HEK293 (cell line): Measurements from ENCODE around the gene DNAH1.

Experiments
- CTCF ChIA-PET: fragments of 350-600 bp; formaldehyde crosslinking; extraction: SDS; loops from one replicate; lab custom pipeline; 2021; ENCODE audit warnings: antibody characterized with exemption; lab: Yijun Ruan, JAX
- POLR2A ChIA-PET: fragments of 300-600 bp; formaldehyde crosslinking; extraction: SDS; loops from one replicate; lab custom pipeline; 2020; ENCODE audit warnings: antibody characterized with exemption, inconsistent platforms; lab: Yijun Ruan, JAX
- H3K27ac ChIP-seq: fragments of 200-500 bp; sonication (Bioruptor generic); 2 replicates; pipeline ENCODE4 v1.5.1; 2014; ENCODE audit warnings: low read depth, low read length, control low read depth, inconsistent platforms; ENCODE audit errors: extremely low read depth
- H3K36me3 ChIP-seq, 2 experiments: fragments of 200-500 bp in 1 of 2; sonication (Bioruptor generic) in 1 of 2; 1 replicate in 1 of 2; 2 replicates in 1 of 2; pipeline ENCODE4 v1.5.1; 2014 to 2017; ENCODE audit warnings: inconsistent platforms in 2 of 2, low read length in 2 of 2; ENCODE audit not compliant: control insufficient read depth in 2 of 2, insufficient read depth in 1 of 2
- H3K4me1 ChIP-seq: fragments of 200-500 bp; sonication (Bioruptor generic); 2 replicates; pipeline ENCODE4 v1.5.1; 2014; ENCODE audit warnings: mild to moderate bottlenecking, low read length, inconsistent platforms; ENCODE audit not compliant: control insufficient read depth, insufficient read depth
- H3K4me3 ChIP-seq: 2 replicates; pipeline ENCODE4 v1.5.1; 2011; ENCODE audit warnings: low read depth, mild to moderate bottlenecking, control low read depth, low read length, moderate library complexity
- H3K9me3 ChIP-seq: fragments of 200-500 bp; sonication (Bioruptor generic); 2 replicates; pipeline ENCODE4 v1.5.1; 2014; ENCODE audit warnings: low read depth, low read length, inconsistent platforms; ENCODE audit not compliant: control insufficient read depth, insufficient read depth
- ATF2 ChIP-seq: fragments of 450-650 bp; formaldehyde crosslinking; IDR thresholded peaks from 2 replicates; pipeline ENCODE4 v1.5.1; 2016; ENCODE audit warnings: missing biosample characterization, missing genetic modification characterization, low read depth
- GFI1B ChIP-seq: fragments of 450-650 bp; formaldehyde crosslinking; IDR thresholded peaks from 2 replicates; pipeline ENCODE4 v1.5.1; 2016; ENCODE audit warnings: missing biosample characterization, missing genetic modification characterization
- HOXC10 ChIP-seq: sonication (generic); formaldehyde crosslinking; IDR thresholded peaks from 2 replicates; pipeline ENCODE4 v1.8.1; 2023; ENCODE audit warnings: mild to moderate bottlenecking, missing genetic modification reagents
- KLF10 ChIP-seq: fragments of 450-650 bp; IDR thresholded peaks from 2 replicates; pipeline ENCODE4 v1.5.1; 2018; ENCODE audit warnings: missing biosample characterization, mild to moderate bottlenecking, missing genetic modification characterization
- MEIS1 ChIP-seq: sonication (generic); formaldehyde crosslinking; IDR thresholded peaks from 2 replicates; pipeline ENCODE4 v1.8.1; 2022; ENCODE audit warnings: missing genetic modification reagents, mild to moderate bottlenecking, borderline replicate concordance
- OSR2 ChIP-seq: fragments of 450-650 bp; formaldehyde crosslinking; IDR thresholded peaks from 2 replicates; pipeline ENCODE4 v1.5.1; 2016; ENCODE audit warnings: missing biosample characterization, missing genetic modification characterization
- PRDM10 ChIP-seq: fragments of 450-650 bp; formaldehyde crosslinking; IDR thresholded peaks from 2 replicates; pipeline ENCODE4 v1.5.1; 2016; ENCODE audit warnings: missing biosample characterization, missing genetic modification characterization
- ZBTB11 ChIP-seq: fragments of 450-650 bp; formaldehyde crosslinking; conservative IDR thresholded peaks from 2 replicates; pipeline ENCODE4 v1.5.1; 2016; ENCODE audit warnings: low read depth, missing biosample characterization, missing genetic modification characterization
- ZBTB44 ChIP-seq: fragments of 450-650 bp; IDR thresholded peaks from 2 replicates; pipeline ENCODE4 v1.5.1; 2018; ENCODE audit warnings: missing biosample characterization, mild to moderate bottlenecking, missing genetic modification characterization
- ZBTB7A ChIP-seq: fragments of 450-650 bp; formaldehyde crosslinking; IDR thresholded peaks from 2 replicates; pipeline ENCODE4 v1.5.1; 2016; ENCODE audit warnings: low read depth, missing biosample characterization, missing genetic modification characterization
- ZIC2 ChIP-seq: fragments of 450-650 bp; formaldehyde crosslinking; IDR thresholded peaks from 2 replicates; pipeline ENCODE4 v1.5.1; 2016; ENCODE audit warnings: missing biosample characterization, missing genetic modification characterization
- ZNF280D ChIP-seq: fragments of 450-650 bp; formaldehyde crosslinking; IDR thresholded peaks from 2 replicates; pipeline ENCODE4 v1.5.1; 2016; ENCODE audit warnings: missing biosample characterization, missing genetic modification characterization
- ZNF398 ChIP-seq: fragments of 450-650 bp; formaldehyde crosslinking; IDR thresholded peaks from 2 replicates; pipeline ENCODE4 v1.5.1; 2017; ENCODE audit warnings: missing biosample characterization, missing genetic modification characterization
- ZNF473 ChIP-seq: fragments of 450-650 bp; formaldehyde crosslinking; IDR thresholded peaks from 2 replicates; pipeline ENCODE4 v1.5.1; 2017; ENCODE audit warnings: missing biosample characterization, missing genetic modification characterization
- ZNF580 ChIP-seq: fragments of 450-650 bp; formaldehyde crosslinking; IDR thresholded peaks from 2 replicates; pipeline ENCODE4 v1.5.1; 2016; ENCODE audit warnings: missing biosample characterization, missing genetic modification characterization
- ZNF843 ChIP-seq: fragments of 450-650 bp; formaldehyde crosslinking; IDR thresholded peaks from 2 replicates; pipeline ENCODE4 v1.5.1; 2016; ENCODE audit warnings: missing biosample characterization, missing genetic modification characterization

Gene DNAH1

GRCh38 chr3:52297242-52298148 lies 18.6 kb upstream of the DNAH1 start (continued):
- TF ChIP-seq PRDM10 (tag by site-specific recombination) (no peak), ZBTB11 (no peak), ZNF580 (tag by site-specific recombination) (no peak), KLF10 (tag by site-specific recombination) (no peak)

GRCh38 chr3:52298149-52299098 lies 17.7 kb upstream of the DNAH1 start:
- ChIA-PET CTCF (interaction anchor here (0.6 to 2.8 kb wide), 4 partner anchors 35 to 61 kb away, joined by 3 to 14 read pairs (median 6); no protein-coding TSS in a partner anchor), POLR2A (no interaction called here)
- Histone ChIP-seq H3K4me1 (no peaks in the 10 kb centered on the region), H3K36me3 (no peaks in the 10 kb centered on the region), H3K9me3 (no peaks in the 10 kb centered on the region), H3K27ac (no peak overlapping the region), H3K4me3 (no peak overlapping the region)
- TF ChIP-seq ZBTB44 (tag by site-specific recombination) = no peak
- peak; percentile 41; the same call in 1 of the 2 replicates for TF ChIP-seq ZIC2
- peak; percentile 88 for TF ChIP-seq ZNF398 (tag by site-specific recombination)
- no peak for TF ChIP-seq OSR2 (tag by site-specific recombination)
- no peak for TF ChIP-seq HOXC10 (CRISPR knock-in tag)
- no peak for TF ChIP-seq ATF2 (tag by site-specific recombination)
- TF ChIP-seq KLF10 (tag by site-specific recombination) = no peak
- no peak for TF ChIP-seq ZNF280D (tag by site-specific recombination)
- no peak for TF ChIP-seq GFI1B (tag by site-specific recombination)
- TF ChIP-seq ZNF843 (tag by site-specific recombination) = no peak
- TF ChIP-seq MEIS1 = no peak
- TF ChIP-seq ZBTB7A (tag by site-specific recombination) = no peak
- no peak for TF ChIP-seq ZNF473 (tag by site-specific recombination)
